Heart left ventricle (tissue), 13 donors: ENCODE measurements around the gene MCC.

Experiments used
- CTCF ChIP-seq, 12 donors: fragments of 200-600 bp; sonication (generic) in 4 of 12; IDR thresholded peaks; one replicate each; pipeline versions ENCODE4 v1.5.0 to v1.8.0; 2018 to 2022; ENCODE audit warnings: antibody characterized with exemption in 12 of 12, mild to moderate bottlenecking in 5 of 12
- POLR2A ChIP-seq, 2 donors: fragments of 450-650 bp; IDR thresholded peaks; one replicate each; pipeline ENCODE4 v1.6.1; 2017; ENCODE audit warnings: antibody characterized with exemption in 2 of 2, mild to moderate bottlenecking in 2 of 2, moderate library complexity in 2 of 2
- donor health status: ischemic (EF 13 %, LVEDD 7.1; RV severe dilation, severe dysfunction).
- donor health status: DM: no; HTN: yes; CAD: no.
- donor health status: DM: no; HTN: no; CAD: no.
- donor health status: ischemic (EF 25% LVEDD 6.9; RV normal size, moderate dysfunction).
- donor health status: ischemic (EF 25% LVEDD 5.7; RV mildly dilated, moderate dysfunction).
- donor health status: ischemic (EF 35%, LVEDD 5.7; RV mildly dilated, moderate dysfunction).
- donor health status: nonischemic (EF 11% LVEDD 7.7; RV severe dilation, severe dysfunction).
- donor health status: DM: yes; HTN: yes; CAD: no.
- donor health status: PGD.
- donor health status: ischemic (EF 29% LVEDD 5.4; RV normal size, mild dysfunction).
- donor health status: nonischemic (EF 23%, LVEDD 6.1; RV moderate dilation, normal function).

- TF ChIP-seq CTCF (IDR thresholded peaks at IDR 0.05) (no peak), POLR2A (IDR thresholded peaks at IDR 0.05) (no peak)
Measured at GRCh38 chr5:112974901-112975300, 513.4 kb downstream of the MCC start.
